Inferior parietal cortex (tissue), 1 donor: Measurements from ENCODE around the gene BANF1.

Experiments
- DNase-seq: peaks from one replicate; pipeline ENCODE4 v3.0.0-alpha.2; 2016; ENCODE audit errors: extremely low spot score

The BANF1 gene, protein sequence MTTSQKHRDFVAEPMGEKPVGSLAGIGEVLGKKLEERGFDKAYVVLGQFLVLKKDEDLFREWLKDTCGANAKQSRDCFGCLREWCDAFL

GRCh38 chr11:66001942-66002647 lies at the start of gene BANF1, which contains the start of gene EIF1AD:
TSS of gene BANF1 (plus strand) at chr11:66002503. CDS start at chr11:66003251, 748 bp downstream.
TSS of gene EIF1AD (minus strand) at chr11:66002157. CDS start at chr11:66000389, 1,768 bp downstream.
- DNase-seq = peak; percentile 99

GRCh38 chr11:65953471-65953870 lies 48.8 kb upstream of the BANF1 start:
- no peak for DNase-seq

- DNase-seq = no peak
These were observed 47.5 kb upstream of the BANF1 start for GRCh38 chr11:65954771-65955170.

GRCh38 chr11:65958291-65958690 lies 44.0 kb upstream of the BANF1 start:
- DNase-seq = no peak

GRCh38 chr11:65958774-65959420 lies 43.4 kb upstream of the BANF1 start:
- no peak for DNase-seq

GRCh38 chr11:65960824-65961266 lies 41.5 kb upstream of the BANF1 start:
- DNase-seq = no peak

DNA sequence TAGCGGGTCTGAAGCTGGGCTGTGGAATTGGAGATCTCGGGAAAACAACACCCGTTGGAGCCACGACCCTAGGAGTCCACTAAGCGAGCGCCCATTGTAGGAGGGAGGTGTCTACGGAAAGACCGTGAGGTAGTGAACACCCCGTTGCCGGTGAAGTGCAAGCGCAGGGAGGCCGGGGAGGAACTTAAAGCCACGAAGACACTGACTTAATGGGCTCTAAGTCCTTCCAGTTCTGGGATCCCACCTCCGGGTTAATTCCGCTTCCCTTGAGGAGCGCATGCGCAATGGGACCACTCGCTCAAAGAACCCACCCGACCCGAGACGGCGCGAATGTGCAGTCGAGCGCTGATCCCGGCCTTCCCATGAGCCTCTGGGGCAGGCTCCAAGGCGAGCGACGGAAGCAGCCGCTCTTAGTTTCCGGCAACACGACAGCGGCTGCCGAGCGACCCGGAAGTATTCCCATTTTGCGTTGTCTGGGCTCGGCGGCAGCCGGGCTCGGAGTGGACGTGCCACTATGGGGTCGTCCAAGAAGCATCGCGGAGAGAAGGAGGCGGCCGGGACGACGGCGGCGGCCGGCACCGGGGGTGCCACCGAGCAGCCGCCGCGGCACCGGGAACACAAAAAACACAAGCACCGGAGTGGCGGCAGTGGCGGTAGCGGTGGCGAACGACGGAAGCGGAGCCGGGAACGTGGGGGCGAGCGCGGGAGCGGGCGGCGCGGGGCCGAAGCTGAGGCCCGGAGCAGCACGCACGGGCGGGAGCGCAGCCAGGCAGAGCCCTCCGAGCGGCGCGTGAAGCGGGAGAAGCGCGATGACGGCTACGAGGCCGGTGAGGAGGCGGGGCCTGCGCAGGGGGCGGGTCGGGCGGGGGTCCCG lies 40.8 kb upstream of the BANF1 start, which contains the start of gene SART1:
TSS of gene SART1 (plus strand) at position 468 of the 874 bp plus-strand sequence. CDS start at position 515, 47 bp downstream.
- DNase-seq = peak; percentile 99

DNA sequence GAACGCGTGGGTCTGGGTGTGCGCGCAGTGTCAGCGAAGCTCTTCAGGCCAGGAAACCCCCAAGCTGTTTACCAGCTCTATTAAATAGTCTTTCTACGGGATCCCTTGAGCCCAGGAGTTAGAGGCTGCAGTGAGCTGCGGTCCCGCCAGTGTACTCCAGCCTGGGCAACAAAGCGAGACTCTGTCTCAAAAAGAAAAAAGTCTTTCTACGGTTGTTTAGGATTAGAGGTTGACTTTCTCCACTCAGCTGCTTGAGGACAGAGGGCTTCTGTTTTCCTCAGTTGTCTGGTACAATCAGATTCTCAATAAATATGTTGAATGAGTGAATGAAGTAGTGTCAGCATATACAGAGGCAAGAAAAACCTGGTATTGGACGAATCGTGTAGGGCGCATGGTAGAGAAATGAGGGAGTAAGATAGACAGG lies 40.1 kb upstream of the BANF1 start:
- no peak for DNase-seq

- no peak for DNase-seq
These were observed 37.4 kb upstream of the BANF1 start for GRCh38 chr11:65964906-65965305.

GRCh38 chr11:65965986-65966762 lies 36.1 kb upstream of the BANF1 start:
- no peak for DNase-seq

- no peak for DNase-seq
These were observed 34.9 kb upstream of the BANF1 start for GRCh38 chr11:65967329-65967934.

GRCh38 chr11:65968600-65969482 lies 33.5 kb upstream of the BANF1 start:
- no peak for DNase-seq

DNA sequence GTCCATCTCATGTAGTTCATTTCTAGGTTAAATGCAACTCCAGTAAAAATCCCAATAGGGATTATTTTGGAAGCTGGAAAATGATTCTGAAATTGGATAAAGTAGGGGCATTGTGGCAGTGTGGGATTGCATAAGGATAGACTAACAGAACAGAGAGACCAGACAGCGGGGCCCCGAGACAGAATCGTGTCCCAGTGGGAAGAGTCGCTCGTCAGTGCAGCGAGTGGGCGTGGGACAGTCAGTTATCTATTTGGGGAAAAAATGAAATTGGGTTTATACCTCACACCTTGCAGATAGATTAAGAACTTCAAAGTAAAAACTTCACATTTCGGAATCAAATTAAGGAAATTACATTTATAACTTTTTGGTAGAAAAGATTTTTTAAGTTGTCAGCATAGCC lies 30.2 kb upstream of the BANF1 start:
- no peak for DNase-seq

DNA sequence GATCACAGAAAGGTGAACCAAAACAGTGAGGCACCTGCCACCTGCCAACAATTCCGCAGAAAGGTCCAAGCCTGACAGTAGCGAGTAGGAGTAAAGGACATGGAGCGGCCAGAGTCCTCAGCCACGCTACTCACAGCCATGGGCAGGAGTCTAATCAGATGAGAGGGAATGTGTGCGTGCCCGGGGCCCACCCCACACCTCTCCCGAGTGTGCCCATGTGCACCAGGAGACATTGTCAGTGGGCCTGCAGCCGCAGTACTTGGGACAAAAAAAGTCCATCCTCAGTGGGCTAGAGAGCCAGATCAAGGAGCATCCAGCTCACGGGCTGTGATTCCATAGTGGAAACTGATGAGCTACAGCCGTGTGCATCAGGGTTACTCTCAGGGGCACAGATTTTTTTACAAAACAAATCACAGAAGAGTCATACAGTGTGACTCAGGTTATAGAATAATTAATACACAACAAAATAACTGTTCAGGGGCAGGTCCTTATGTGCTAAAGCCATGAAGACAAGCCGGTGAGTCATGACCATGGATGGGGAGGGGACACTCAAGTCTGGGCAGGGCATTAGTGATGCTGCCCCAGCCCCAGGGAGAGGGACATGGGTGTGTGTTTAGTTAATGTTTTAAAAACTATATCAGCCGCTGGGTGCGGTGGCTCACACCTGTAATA lies 28.7 kb upstream of the BANF1 start:
- no peak for DNase-seq

- no peak for DNase-seq
These were observed 26.5 kb upstream of the BANF1 start for GRCh38 chr11:65975771-65976170.

DNA sequence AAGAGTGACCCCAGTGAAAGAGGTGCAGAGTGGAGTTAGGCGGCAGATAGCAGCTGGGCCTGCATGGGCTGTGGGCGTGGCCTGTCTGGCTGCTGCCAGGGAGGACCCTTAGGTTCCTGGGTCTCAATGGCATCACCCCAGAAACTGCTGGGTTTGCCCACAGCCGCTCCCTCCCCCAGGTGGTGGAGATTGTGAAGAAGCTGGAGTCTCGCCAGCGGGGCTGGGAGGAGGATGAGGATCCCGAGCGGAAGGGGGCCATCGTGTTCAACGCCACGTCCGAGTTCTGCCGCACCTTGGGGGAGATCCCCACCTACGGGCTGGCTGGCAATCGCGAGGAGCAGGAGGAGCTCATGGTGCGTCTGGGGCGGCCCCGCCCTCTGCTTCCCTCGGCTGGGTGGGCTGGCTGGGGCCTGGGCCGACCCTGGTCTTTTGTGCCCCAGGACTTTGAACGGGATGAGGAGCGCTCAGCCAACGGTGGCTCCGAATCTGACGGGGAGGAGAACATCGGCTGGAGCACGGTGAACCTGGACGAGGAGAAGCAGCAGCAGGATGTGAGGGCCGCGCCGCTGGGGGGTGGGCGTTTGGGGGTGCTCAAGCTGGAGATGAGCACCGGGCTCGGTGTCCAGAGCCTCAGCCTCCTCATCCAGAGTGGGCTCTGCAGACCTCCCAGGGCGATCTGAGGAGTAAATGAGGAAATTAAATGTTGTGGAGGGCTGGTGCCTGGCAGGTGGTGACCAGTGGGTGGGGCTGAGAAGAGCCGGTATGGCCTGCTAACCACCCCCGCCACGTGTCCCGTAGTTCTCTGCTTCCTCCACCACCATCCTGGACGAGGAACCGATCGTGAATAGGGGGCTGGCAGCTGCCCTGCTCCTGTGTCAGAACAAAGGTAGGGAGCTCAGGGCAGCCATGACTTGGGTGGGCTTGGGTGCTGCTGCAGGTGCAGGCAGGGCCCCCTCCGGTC lies 25.8 kb upstream of the BANF1 start:
- DNase-seq = no peak

- no peak for DNase-seq
These were observed 24.5 kb upstream of the BANF1 start for GRCh38 chr11:65977621-65978390.
